GM23338 (cell line): Measurements from ENCODE around the gene CX3CL1. TPM values are rescaled to one million over a fixed set of nuclear protein-coding genes. Genes with fewer than 3 reads are reported as not detected.

Source experiments
- ATAC-seq: fragments of 200-7000 bp; cut with Tn5 transposase; 3 replicates; pipeline ENCODE4 v1.9.1; 2020
- DNase-seq: peaks from one replicate; pipeline ENCODE4 v3.0.0-alpha.2; 2015; ENCODE audit warnings: low spot score
- H2AFZ ChIP-seq: fragments of 200-600 bp; sonication (generic); 2 replicates; pipeline ENCODE4 v1.8.0; 2016; ENCODE audit warnings: antibody characterized with exemption, mild to moderate bottlenecking, moderate library complexity
- H3F3A ChIP-seq: fragments of 200-600 bp; sonication (generic); replicated peaks from 2 replicates; pipeline ENCODE4 v1.8.0; 2017; ENCODE audit warnings: antibody characterized with exemption, mixed run types, low read depth
- H3K27ac ChIP-seq: fragments of 200-600 bp; sonication (generic); 2 replicates; pipeline ENCODE4 v1.6.1; 2016; ENCODE audit warnings: low read depth
- H3K27me3 ChIP-seq: fragments of 200-600 bp; sonication (generic); 2 replicates; pipeline ENCODE4 v1.8.0; 2016; ENCODE audit warnings: mild to moderate bottlenecking, mixed run types, moderate library complexity; ENCODE audit not compliant: insufficient read depth
- H3K36me3 ChIP-seq: fragments of 200-600 bp; sonication (generic); 2 replicates; pipeline ENCODE4 v1.8.0; 2016; ENCODE audit warnings: mild to moderate bottlenecking; ENCODE audit not compliant: insufficient read depth
- H3K4me1 ChIP-seq: fragments of 200-600 bp; sonication (generic); 2 replicates; pipeline ENCODE4 v1.8.0; 2016; ENCODE audit warnings: mild to moderate bottlenecking, moderate library complexity; ENCODE audit not compliant: insufficient read depth
- H3K4me2 ChIP-seq: fragments of 200-600 bp; sonication (generic); 2 replicates; pipeline ENCODE4 v1.7.1; 2017; ENCODE audit warnings: mixed run types
- H3K4me3 ChIP-seq: fragments of 200-600 bp; sonication (generic); 2 replicates; pipeline ENCODE4 v1.6.1; 2016; ENCODE audit warnings: mixed run types
- H3K79me2 ChIP-seq: fragments of 200-600 bp; sonication (generic); replicated peaks from 2 replicates; pipeline ENCODE4 v1.8.0; 2017; ENCODE audit warnings: mild to moderate bottlenecking; ENCODE audit not compliant: insufficient read depth
- H3K9me2 ChIP-seq: fragments of 200-600 bp; sonication (generic); 2 replicates; pipeline ENCODE4 v1.8.0; 2017; ENCODE audit not compliant: insufficient read depth
- H4K20me1 ChIP-seq: fragments of 200-600 bp; sonication (generic); replicated peaks from 2 replicates; pipeline ENCODE4 v1.8.0; 2017; ENCODE audit warnings: mild to moderate bottlenecking; ENCODE audit not compliant: insufficient read depth
- H3K27ac Mint-ChIP-seq: 2 replicates; pipeline ENCODE4 v1.8.0; 2020; ENCODE audit warnings: inconsistent platforms, mild to moderate bottlenecking, moderate library complexity, mixed read lengths
- H3K27me3 Mint-ChIP-seq: 3 replicates; pipeline ENCODE4 v1.8.0; 2022; ENCODE audit warnings: low read depth, mild to moderate bottlenecking, moderate library complexity, mixed read lengths, inconsistent platforms; ENCODE audit not compliant: insufficient read depth, poor library complexity
- H3K36me3 Mint-ChIP-seq: 3 replicates; pipeline ENCODE4 v1.8.0; 2021; ENCODE audit warnings: low read depth, mild to moderate bottlenecking, inconsistent platforms, moderate library complexity, mixed read lengths
- H3K4me1 Mint-ChIP-seq: 3 replicates; pipeline ENCODE4 v1.8.0; 2020; ENCODE audit warnings: mild to moderate bottlenecking, inconsistent platforms, mixed read lengths
- H3K4me3 Mint-ChIP-seq: 3 replicates; pipeline ENCODE4 v1.8.0; 2021; ENCODE audit warnings: moderate library complexity, mild to moderate bottlenecking, inconsistent platforms, mixed read lengths
- H3K9me3 Mint-ChIP-seq: 3 replicates; pipeline ENCODE4 v1.8.0; 2020; ENCODE audit warnings: moderate library complexity, mild to moderate bottlenecking, inconsistent platforms, mixed read lengths
- CREB1 ChIP-seq: fragments of 250-450 bp; sonication (Bioruptor Pico); IDR thresholded peaks from 2 replicates; pipeline ENCODE4 v1.5.0; 2020; ENCODE audit warnings: low read depth, mild to moderate bottlenecking, moderate library complexity
- ETS1 ChIP-seq: IDR thresholded peaks from 2 replicates; pipeline ENCODE4 v1.6.1; 2016; ENCODE audit warnings: antibody characterized with exemption
- EZH2 ChIP-seq: fragments of 200-600 bp; sonication (generic); IDR thresholded peaks from one replicate; pipeline ENCODE4 v1.8.0; 2017; ENCODE audit warnings: antibody characterized with exemption, mild to moderate bottlenecking, low read depth; ENCODE audit not compliant: unreplicated experiment
- EZH2phosphoT487 ChIP-seq: fragments of 200-600 bp; sonication (generic); IDR thresholded peaks from one replicate; pipeline ENCODE4 v1.8.1; 2018; ENCODE audit warnings: antibody characterized with exemption; ENCODE audit not compliant: unreplicated experiment
- JUNB ChIP-seq: IDR thresholded peaks from one replicate; pipeline ENCODE4 v1.6.1; 2016; ENCODE audit warnings: antibody characterized with exemption; ENCODE audit not compliant: unreplicated experiment
- NANOG ChIP-seq: IDR thresholded peaks from 2 replicates; pipeline ENCODE4 v1.6.1; 2016; ENCODE audit warnings: antibody characterized with exemption, borderline replicate concordance
- POLR2AphosphoS5 ChIP-seq: IDR thresholded peaks from 2 replicates; pipeline ENCODE4 v1.6.1; 2016; ENCODE audit warnings: antibody characterized with exemption, low read depth
- STAT1 ChIP-seq: IDR thresholded peaks from one replicate; pipeline ENCODE4 v1.6.1; 2016; ENCODE audit warnings: antibody characterized with exemption; ENCODE audit not compliant: unreplicated experiment
- ZNF114 ChIP-seq: fragments of 250-450 bp; sonication (Bioruptor Pico); IDR thresholded peaks from 2 replicates; pipeline ENCODE4 v1.5.0; 2020; ENCODE audit warnings: mild to moderate bottlenecking, moderate library complexity
- ZNF331 ChIP-seq: fragments of 250-450 bp; sonication (Bioruptor Pico); IDR thresholded peaks from 2 replicates; pipeline ENCODE4 v1.5.0; 2020; ENCODE audit warnings: low read depth, mild to moderate bottlenecking, moderate library complexity
- ZNF462 ChIP-seq: fragments of 250-450 bp; sonication (Bioruptor Pico); IDR thresholded peaks from 2 replicates; pipeline ENCODE4 v1.5.0; 2020; ENCODE audit warnings: mild to moderate bottlenecking, moderate library complexity
- polyA plus RNA-seq: library from polyadenylated mRNA; unstranded; fragments of >200 nt; fragmentation: Nextera tagmentation; extraction: Ambion mirVana; gene quantifications from 2 replicates; pipeline ENCODE4 v1.2.1, GENCODE V29; 2016
- total RNA-seq: library from RNA; depleted of rRNA; stranded (reverse); fragments of >200 nt; shearing (Covaris generic); gene quantifications from 2 replicates; pipeline ENCODE4 v1.2.3, GENCODE V29; 2014
- TF ChIP-seq, protein P1 (sequence below), 2 experiments: fragments of 200-600 bp in 1 of 2; sonication (generic) in 1 of 2; conservative IDR thresholded peaks; 2 replicates each; pipeline versions ENCODE4 v1.5.1 to v1.6.1; 2016 to 2017; ENCODE audit warnings: antibody characterized with exemption in 2 of 2, low read depth in 2 of 2, mild to moderate bottlenecking in 2 of 2, moderate library complexity in 1 of 2
- TF ChIP-seq, protein P2 (sequence below): IDR thresholded peaks from one replicate; pipeline ENCODE4 v1.6.1; 2018; ENCODE audit warnings: antibody characterized with exemption; ENCODE audit not compliant: unreplicated experiment

CX3CL1 gene
- total and polyA plus RNA-seq, 2 experiments from 2014 or later, result 0.24 to 2.8 TPM

GRCh38 chr16:57374067-57374534, 1.8 kb downstream of the CX3CL1 start:
- no peak for TF ChIP-seq ZNF462
- no peak for TF ChIP-seq ZNF331 (CRISPR knock-in tag)
- no peak for TF ChIP-seq ETS1
- TF ChIP-seq, protein P1, sequence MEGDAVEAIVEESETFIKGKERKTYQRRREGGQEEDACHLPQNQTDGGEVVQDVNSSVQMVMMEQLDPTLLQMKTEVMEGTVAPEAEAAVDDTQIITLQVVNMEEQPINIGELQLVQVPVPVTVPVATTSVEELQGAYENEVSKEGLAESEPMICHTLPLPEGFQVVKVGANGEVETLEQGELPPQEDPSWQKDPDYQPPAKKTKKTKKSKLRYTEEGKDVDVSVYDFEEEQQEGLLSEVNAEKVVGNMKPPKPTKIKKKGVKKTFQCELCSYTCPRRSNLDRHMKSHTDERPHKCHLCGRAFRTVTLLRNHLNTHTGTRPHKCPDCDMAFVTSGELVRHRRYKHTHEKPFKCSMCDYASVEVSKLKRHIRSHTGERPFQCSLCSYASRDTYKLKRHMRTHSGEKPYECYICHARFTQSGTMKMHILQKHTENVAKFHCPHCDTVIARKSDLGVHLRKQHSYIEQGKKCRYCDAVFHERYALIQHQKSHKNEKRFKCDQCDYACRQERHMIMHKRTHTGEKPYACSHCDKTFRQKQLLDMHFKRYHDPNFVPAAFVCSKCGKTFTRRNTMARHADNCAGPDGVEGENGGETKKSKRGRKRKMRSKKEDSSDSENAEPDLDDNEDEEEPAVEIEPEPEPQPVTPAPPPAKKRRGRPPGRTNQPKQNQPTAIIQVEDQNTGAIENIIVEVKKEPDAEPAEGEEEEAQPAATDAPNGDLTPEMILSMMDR (conservative IDR thresholded peaks at IDR 0.05; ENCODE audit: low read depth in 2 of 2), result no peak
- TF ChIP-seq POLR2AphosphoS5, result no peak
- TF ChIP-seq NANOG, result no peak
- no peak for TF ChIP-seq EZH2
- no peak for TF ChIP-seq ZNF114 (CRISPR knock-in tag)
- TF ChIP-seq STAT1, result no peak
- TF ChIP-seq, protein P2, sequence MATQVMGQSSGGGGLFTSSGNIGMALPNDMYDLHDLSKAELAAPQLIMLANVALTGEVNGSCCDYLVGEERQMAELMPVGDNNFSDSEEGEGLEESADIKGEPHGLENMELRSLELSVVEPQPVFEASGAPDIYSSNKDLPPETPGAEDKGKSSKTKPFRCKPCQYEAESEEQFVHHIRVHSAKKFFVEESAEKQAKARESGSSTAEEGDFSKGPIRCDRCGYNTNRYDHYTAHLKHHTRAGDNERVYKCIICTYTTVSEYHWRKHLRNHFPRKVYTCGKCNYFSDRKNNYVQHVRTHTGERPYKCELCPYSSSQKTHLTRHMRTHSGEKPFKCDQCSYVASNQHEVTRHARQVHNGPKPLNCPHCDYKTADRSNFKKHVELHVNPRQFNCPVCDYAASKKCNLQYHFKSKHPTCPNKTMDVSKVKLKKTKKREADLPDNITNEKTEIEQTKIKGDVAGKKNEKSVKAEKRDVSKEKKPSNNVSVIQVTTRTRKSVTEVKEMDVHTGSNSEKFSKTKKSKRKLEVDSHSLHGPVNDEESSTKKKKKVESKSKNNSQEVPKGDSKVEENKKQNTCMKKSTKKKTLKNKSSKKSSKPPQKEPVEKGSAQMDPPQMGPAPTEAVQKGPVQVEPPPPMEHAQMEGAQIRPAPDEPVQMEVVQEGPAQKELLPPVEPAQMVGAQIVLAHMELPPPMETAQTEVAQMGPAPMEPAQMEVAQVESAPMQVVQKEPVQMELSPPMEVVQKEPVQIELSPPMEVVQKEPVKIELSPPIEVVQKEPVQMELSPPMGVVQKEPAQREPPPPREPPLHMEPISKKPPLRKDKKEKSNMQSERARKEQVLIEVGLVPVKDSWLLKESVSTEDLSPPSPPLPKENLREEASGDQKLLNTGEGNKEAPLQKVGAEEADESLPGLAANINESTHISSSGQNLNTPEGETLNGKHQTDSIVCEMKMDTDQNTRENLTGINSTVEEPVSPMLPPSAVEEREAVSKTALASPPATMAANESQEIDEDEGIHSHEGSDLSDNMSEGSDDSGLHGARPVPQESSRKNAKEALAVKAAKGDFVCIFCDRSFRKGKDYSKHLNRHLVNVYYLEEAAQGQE, result no peak
- TF ChIP-seq EZH2phosphoT487, result no peak
- TF ChIP-seq CREB1 (CRISPR knock-in tag), result no peak
- TF ChIP-seq JUNB, result no peak
- Histone ChIP-seq H3K4me1 (peaks cover 18% of the 10 kb centered on the region), H3K27me3 (no peaks in the 10 kb centered on the region), H3K4me3 (no peak overlapping the region), H3K27ac (no peak overlapping the region), H3K4me2 (no peak overlapping the region), H2AFZ (peak overlapping the region; percentile 10; the same call in 1 of the 2 replicates), H3K9me2 (peaks cover 3% of the 10 kb centered on the region; the same call in 1 of the 2 replicates), H3K79me2 (no peaks in the 10 kb centered on the region), H3K36me3 (no peaks in the 10 kb centered on the region), H4K20me1 (no peaks in the 10 kb centered on the region), H3F3A (no peaks in the 10 kb centered on the region)
- ATAC-seq (no peak), DNase-seq (no peak)
- Mint-ChIP-seq H3K36me3 (no peaks in the 10 kb centered on the region), H3K27me3 (peaks cover 14% of the 10 kb centered on the region), H3K9me3 (no peaks in the 10 kb centered on the region; the same call in 2 of the 3 replicates), H3K4me3 (no peak overlapping the region), H3K4me1 (peaks cover 32% of the 10 kb centered on the region), H3K27ac (peak overlapping the region; percentile 21; the same call in 1 of the 2 replicates)
